ENCODE data around the gene FAM193B. TPM values are rescaled to one million over a fixed set of nuclear protein-coding genes. Genes with fewer than 3 reads are reported as not detected.

Gene FAM193B
- total and polyA plus RNA-seq, 9 of the 15 experiments (the other 6 are each of a cell fraction or from before 2014, with no cell fraction given): 4.4 to 76.4 (median 37.3) TPM

DNA sequence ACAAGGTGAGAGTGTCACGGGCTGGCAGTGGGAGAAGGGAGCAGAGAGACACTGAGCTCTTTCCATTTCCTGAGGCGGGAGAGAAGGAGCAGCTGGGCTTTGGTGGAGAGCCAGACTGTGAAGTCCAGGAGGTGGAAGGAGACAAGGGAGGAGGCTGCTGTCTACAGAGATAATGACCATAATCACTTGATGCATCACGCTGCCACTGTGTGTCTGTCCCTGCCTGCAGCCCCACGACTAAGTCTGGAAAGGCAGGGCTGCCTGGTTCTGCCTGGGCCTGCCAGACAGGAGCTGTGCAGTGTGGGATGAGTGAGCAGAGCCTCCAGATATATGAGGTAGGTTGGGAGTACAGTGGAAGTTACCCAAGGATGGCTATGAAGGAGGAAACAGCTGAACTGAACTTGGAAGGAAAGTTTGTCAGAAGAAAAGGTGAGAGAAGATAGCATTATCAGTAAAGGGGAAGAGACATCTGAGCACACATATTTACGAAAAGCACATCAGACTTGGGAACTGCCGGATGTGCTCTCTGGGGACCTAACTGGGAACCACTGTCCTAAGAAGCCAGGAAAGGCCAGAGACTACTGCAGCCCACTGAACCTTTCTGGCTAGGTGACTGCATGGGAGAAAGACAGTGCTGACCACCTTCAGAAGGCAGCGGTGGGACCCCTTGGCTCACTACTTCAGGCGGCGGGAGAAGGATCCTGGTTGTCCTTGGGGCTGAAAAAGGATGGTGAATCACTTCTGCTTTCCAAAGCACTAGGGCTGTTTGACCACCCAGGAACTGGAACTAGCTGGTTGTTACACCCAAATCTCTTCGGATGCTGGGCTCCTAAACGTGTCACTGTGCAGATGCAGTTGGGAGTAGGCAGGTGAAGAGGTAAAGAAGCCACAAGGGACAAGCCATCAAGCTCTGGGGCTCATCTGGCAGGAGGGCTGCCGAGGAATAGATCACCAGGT is 24.8 kb downstream of the FAM193B start (continued):
- TF ChIP-seq, protein P1, sequence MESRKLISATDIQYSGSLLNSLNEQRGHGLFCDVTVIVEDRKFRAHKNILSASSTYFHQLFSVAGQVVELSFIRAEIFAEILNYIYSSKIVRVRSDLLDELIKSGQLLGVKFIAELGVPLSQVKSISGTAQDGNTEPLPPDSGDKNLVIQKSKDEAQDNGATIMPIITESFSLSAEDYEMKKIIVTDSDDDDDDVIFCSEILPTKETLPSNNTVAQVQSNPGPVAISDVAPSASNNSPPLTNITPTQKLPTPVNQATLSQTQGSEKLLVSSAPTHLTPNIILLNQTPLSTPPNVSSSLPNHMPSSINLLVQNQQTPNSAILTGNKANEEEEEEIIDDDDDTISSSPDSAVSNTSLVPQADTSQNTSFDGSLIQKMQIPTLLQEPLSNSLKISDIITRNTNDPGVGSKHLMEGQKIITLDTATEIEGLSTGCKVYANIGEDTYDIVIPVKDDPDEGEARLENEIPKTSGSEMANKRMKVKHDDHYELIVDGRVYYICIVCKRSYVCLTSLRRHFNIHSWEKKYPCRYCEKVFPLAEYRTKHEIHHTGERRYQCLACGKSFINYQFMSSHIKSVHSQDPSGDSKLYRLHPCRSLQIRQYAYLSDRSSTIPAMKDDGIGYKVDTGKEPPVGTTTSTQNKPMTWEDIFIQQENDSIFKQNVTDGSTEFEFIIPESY (CRISPR knock-in tag; IDR thresholded peaks at IDR 0.05): no peak
- no peak for TF ChIP-seq ZNF699 (CRISPR knock-in tag; IDR thresholded peaks at IDR 0.05; ENCODE audit: insufficient replicate concordance)
- peak; percentile 76 for TF ChIP-seq SOX6 (IDR thresholded peaks at IDR 0.05)
- no peak for TF ChIP-seq HMGXB4 (CRISPR knock-in tag; IDR thresholded peaks at IDR 0.05)
- no peak for TF ChIP-seq ZBTB26 (CRISPR knock-in tag; IDR thresholded peaks at IDR 0.05)
- TF ChIP-seq ZNF584 (CRISPR knock-in tag; IDR thresholded peaks at IDR 0.05; ENCODE audit: low read depth): 0 out of 2 replicates have a peak, but pooled peaks have one; percentile 39
- no peak for TF ChIP-seq ZFP30 (CRISPR knock-in tag; IDR thresholded peaks at IDR 0.05; ENCODE audit: borderline replicate concordance)
- TF ChIP-seq GATAD2B (IDR thresholded peaks at IDR 0.05; ENCODE audit: borderline replicate concordance): no peak
- TF ChIP-seq, protein P2, sequence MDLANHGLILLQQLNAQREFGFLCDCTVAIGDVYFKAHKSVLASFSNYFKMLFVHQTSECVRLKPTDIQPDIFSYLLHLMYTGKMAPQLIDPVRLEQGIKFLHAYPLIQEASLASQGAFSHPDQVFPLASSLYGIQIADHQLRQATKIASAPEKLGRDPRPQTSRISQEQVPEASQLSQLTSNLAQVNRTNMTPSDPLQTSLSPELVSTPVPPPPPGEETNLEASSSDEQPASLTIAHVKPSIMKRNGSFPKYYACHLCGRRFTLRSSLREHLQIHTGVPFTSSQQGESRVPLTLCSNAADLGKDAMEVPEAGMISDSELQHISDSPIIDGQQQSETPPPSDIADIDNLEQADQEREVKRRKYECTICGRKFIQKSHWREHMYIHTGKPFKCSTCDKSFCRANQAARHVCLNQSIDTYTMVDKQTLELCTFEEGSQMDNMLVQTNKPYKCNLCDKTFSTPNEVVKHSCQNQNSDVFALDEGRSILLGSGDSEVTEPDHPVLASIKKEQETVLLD (IDR thresholded peaks at IDR 0.05): no peak
- no peak for TF ChIP-seq BACH1 (tag; IDR thresholded peaks at IDR 0.05)
- no peak for TF ChIP-seq SP1 (CRISPR knock-in tag; IDR thresholded peaks at IDR 0.05)
- TF ChIP-seq TAF7 (tag; IDR thresholded peaks at IDR 0.05): no peak
- TF ChIP-seq KDM4B (IDR thresholded peaks at IDR 0.05; ENCODE audit: borderline replicate concordance in 2 of 2, low read depth in 1 of 2): no peak
- no peak for TF ChIP-seq ZNF444 (CRISPR knock-in tag; IDR thresholded peaks at IDR 0.05)
- peak; percentile 85 for TF ChIP-seq NFIC (IDR thresholded peaks at IDR 0.05)
- peak; percentile 86 for TF ChIP-seq DPF2 (IDR thresholded peaks at IDR 0.05)
- TF ChIP-seq NR0B1 (IDR thresholded peaks at IDR 0.05; ENCODE audit: partially characterized antibody): no peak
- TF ChIP-seq LARP7 (IDR thresholded peaks at IDR 0.05): no peak
- TF ChIP-seq ATF7 (IDR thresholded peaks at IDR 0.05): 0 out of 2 replicates have a peak, but pooled peaks have one; percentile 23

All from K562 (cell line).